ENCODE data around the gene AGPAT4.
"Not testable (repeated sequence)": the region's sequence is repeated elsewhere in the genome, so short reads cannot be mapped to it uniquely, and the experiment has no call there.

The AGPAT4 gene

GRCh38 chr6:161134550-161135298 is 139.1 kb downstream of the AGPAT4 start:
- DNase-seq, result no peak

GRCh38 chr6:161133963-161134362 is 139.9 kb downstream of the AGPAT4 start:
- DNase-seq, result no peak

GRCh38 chr6:161132384-161132783 is 141.5 kb downstream of the AGPAT4 start:
- DNase-seq, result no peak

- DNase-seq, result no peak
Measured at GRCh38 chr6:161130967-161131766, 142.7 kb downstream of the AGPAT4 start.

- no peak for DNase-seq
Measured at GRCh38 chr6:161130541-161130940, 143.3 kb downstream of the AGPAT4 start.

- no peak for DNase-seq
Measured at GRCh38 chr6:161128680-161129196, 145.1 kb downstream of the AGPAT4 start.

- no peak for DNase-seq
Measured at GRCh38 chr6:161128230-161128629, 145.6 kb downstream of the AGPAT4 start.

- no peak for DNase-seq
Measured at GRCh38 chr6:161127071-161127740, 146.7 kb downstream of the AGPAT4 start.

- DNase-seq, result no peak
Measured at GRCh38 chr6:161125591-161125990, 148.3 kb downstream of the AGPAT4 start.

- DNase-seq, result not testable (repeated sequence)
Measured at GRCh38 chr6:161123319-161123718, 150.5 kb downstream of the AGPAT4 start.

GRCh38 chr6:161117942-161118341 is 155.9 kb downstream of the AGPAT4 start:
- no peak for DNase-seq

GRCh38 chr6:161117308-161117707 is 156.6 kb downstream of the AGPAT4 start:
- no peak for DNase-seq

GRCh38 chr6:161116554-161116953 is 157.3 kb downstream of the AGPAT4 start:
- no peak for DNase-seq

GRCh38 chr6:161115468-161115867 is 158.4 kb downstream of the AGPAT4 start:
- no peak for DNase-seq

- no peak for DNase-seq
Measured at GRCh38 chr6:161111261-161111660, 162.6 kb downstream of the AGPAT4 start.

GRCh38 chr6:161110028-161110779 is 163.7 kb downstream of the AGPAT4 start:
- DNase-seq, result no peak

GRCh38 chr6:161109366-161109765 is 164.5 kb downstream of the AGPAT4 start:
- DNase-seq, result no peak

GRCh38 chr6:161108916-161109315 is 164.9 kb downstream of the AGPAT4 start:
- no peak for DNase-seq

- no peak for DNase-seq
Measured at GRCh38 chr6:161107779-161108730, 165.8 kb downstream of the AGPAT4 start.

- DNase-seq, result no peak
Measured at GRCh38 chr6:161105408-161105807, 168.5 kb downstream of the AGPAT4 start.

GRCh38 chr6:161104966-161105365 is 168.9 kb downstream of the AGPAT4 start:
- no peak for DNase-seq
